Measurements from ENCODE around the gene TMEM209.
"Not testable (repeated sequence)": the region's sequence is repeated elsewhere in the genome, so short reads cannot be mapped to it uniquely, and the experiment has no call there.

GRCh38 chr7:130184349-130184748, 20.9 kb downstream of the TMEM209 start:
- TF ChIP-seq CTCF (IDR thresholded peaks at IDR 0.05; ENCODE audit: insufficient read depth, low read length); POLR2AphosphoS5 (IDR thresholded peaks at IDR 0.05; ENCODE audit: low read depth): not testable (repeated sequence)

All from HL-60 (cell line).